AG04450 (cell line): ENCODE measurements around the gene LMBRD1. TPM values are rescaled to one million over a fixed set of nuclear protein-coding genes. Genes with fewer than 3 reads are reported as not detected.

Experiments used
- CTCF ChIA-PET: fragments of 300-600, 350-600 bp; formaldehyde crosslinking; extraction: SDS; loops from one replicate; lab custom pipeline; 2022; ENCODE audit warnings: antibody characterized with exemption, inconsistent platforms; lab: Charles Lee
- POLR2A ChIA-PET: fragments of 350-600 bp; formaldehyde crosslinking; extraction: SDS; loops from one replicate; lab custom pipeline; 2021; ENCODE audit warnings: antibody characterized with exemption, inconsistent platforms; lab: Yijun Ruan, JAX
- DNase-seq: peaks from one replicate; pipeline ENCODE4 v3.0.0-alpha.2; 2011; ENCODE audit warnings: low read depth, low spot score
- H3K27ac ChIP-seq: one replicate; pipeline ENCODE4 v1.5.1; 2012; ENCODE audit warnings: low read depth, low read length, control low read depth
- H3K27me3 ChIP-seq: one replicate; pipeline ENCODE4 v1.6.0; 2012; ENCODE audit warnings: low read length; ENCODE audit not compliant: control insufficient read depth, insufficient read depth
- H3K4me3 ChIP-seq: 2 replicates; pipeline ENCODE4 v1.5.1; 2011; ENCODE audit warnings: mild to moderate bottlenecking, low read depth, low read length, control low read depth
- H3K9me3 ChIP-seq: 2 replicates; pipeline ENCODE4 v1.5.1; 2012; ENCODE audit warnings: low read length; ENCODE audit not compliant: control insufficient read depth, insufficient read depth
- polyA plus RNA-seq: library from polyadenylated mRNA; depleted of rRNA; stranded (reverse); fragments of >200 nt; gene quantifications from 2 replicates; pipeline ENCODE4 v1.2.3, GENCODE V29; 2011
- TF ChIP-seq, protein P1 (sequence below): IDR thresholded peaks from 2 replicates; pipeline ENCODE4 v1.5.1; 2011; ENCODE audit warnings: low read depth, low read length, control low read depth, inconsistent platforms

The LMBRD1 gene
- polyA plus RNA-seq, 1 experiment, result 27.3 TPM

DNA sequence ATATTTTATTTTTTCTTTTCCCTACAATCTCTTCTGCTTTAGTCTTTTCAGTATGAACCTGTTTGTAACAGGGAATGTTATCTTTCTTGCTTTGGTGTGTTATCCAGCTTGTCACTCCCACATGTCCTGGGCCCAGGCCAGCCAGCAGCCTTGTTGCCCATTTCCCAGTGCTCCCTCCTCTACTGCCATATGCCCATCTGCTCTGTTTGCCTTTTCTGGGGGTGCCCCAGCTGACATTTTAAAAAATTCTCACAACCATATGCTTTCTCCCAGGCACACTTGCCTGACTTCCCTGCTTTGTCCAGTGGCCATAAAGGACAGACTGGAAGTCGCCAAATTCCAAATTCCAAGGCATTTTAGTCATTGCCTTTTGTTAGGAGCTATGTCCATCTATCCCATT is 23.6 kb upstream of the LMBRD1 start:
- H3K9me3 ChIP-seq, result no peaks in the 10 kb centered on the region
- no peaks in the 10 kb centered on the region for H3K27me3 ChIP-seq
- TF ChIP-seq, protein P1, sequence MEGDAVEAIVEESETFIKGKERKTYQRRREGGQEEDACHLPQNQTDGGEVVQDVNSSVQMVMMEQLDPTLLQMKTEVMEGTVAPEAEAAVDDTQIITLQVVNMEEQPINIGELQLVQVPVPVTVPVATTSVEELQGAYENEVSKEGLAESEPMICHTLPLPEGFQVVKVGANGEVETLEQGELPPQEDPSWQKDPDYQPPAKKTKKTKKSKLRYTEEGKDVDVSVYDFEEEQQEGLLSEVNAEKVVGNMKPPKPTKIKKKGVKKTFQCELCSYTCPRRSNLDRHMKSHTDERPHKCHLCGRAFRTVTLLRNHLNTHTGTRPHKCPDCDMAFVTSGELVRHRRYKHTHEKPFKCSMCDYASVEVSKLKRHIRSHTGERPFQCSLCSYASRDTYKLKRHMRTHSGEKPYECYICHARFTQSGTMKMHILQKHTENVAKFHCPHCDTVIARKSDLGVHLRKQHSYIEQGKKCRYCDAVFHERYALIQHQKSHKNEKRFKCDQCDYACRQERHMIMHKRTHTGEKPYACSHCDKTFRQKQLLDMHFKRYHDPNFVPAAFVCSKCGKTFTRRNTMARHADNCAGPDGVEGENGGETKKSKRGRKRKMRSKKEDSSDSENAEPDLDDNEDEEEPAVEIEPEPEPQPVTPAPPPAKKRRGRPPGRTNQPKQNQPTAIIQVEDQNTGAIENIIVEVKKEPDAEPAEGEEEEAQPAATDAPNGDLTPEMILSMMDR, result no peak
- no peak overlapping the region for H3K4me3 ChIP-seq
- POLR2A ChIA-PET, result no interaction called here
- no peak overlapping the region for H3K27ac ChIP-seq
- DNase-seq, result no peak
- CTCF ChIA-PET, result interaction anchor here (1.9 kb wide), 1 partner anchor 23 kb away, joined by 7 read pairs; the partner anchor contains the start of gene LMBRD1

DNA sequence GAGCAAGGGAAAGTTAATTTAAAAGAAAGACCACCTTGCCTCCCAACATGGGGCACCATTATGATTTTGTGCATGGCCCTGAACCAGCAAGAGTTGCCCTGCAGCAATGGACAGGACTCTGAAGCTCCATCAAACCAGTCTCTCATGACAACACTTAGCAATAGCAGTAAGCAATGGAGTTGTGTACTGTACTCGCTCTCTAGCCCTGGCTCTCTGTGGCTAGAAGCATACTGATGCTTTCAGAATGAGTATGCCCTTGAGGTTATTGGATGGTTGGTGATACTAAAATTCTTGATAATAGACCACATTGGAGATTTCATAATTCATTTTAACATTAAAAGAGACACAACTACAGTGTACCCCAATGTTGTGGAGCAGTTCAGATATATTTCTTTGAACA is 23.2 kb upstream of the LMBRD1 start:
- ChIA-PET CTCF (interaction anchor here (1.9 kb wide), 1 partner anchor 23 kb away, joined by 7 read pairs; the partner anchor contains the start of gene LMBRD1), POLR2A (no interaction called here)
- no peak for DNase-seq

DNA sequence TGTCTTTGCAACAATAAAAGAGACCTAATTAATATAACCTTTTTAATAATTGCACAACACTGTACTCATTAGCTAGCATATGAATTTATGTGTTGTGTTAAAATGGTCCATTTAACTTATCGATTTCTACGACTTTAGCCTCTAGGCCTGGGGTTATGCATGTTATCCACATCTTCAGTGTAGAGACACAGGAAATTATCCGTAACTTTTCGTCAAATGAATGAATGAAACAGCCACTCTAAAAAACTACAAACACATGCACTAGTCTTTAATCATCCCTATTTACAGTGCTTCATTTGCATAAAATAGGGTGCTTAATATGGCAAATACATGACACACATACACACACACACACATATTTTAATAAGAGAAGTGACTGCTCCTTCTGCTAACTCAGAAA is 22.3 kb upstream of the LMBRD1 start:
- DNase-seq, result no peak
- Histone ChIP-seq H3K4me3 (no peak overlapping the region), H3K27ac (no peak overlapping the region), H3K27me3 (no peaks in the 10 kb centered on the region), H3K9me3 (no peaks in the 10 kb centered on the region)
- TF ChIP-seq, protein P1, result no peak
- CTCF ChIA-PET, result interaction anchor here (0.7 to 1.9 kb wide), 3 partner anchors 22 to 1181 kb away, joined by 3 to 9 read pairs (median 7); partner anchors contain the start of gene LMBRD1
- POLR2A ChIA-PET, result no interaction called here

More for the DNA sequence above, 23.2 kb upstream of the LMBRD1 start:
- no peak overlapping the region for H3K4me3 ChIP-seq
- H3K27ac ChIP-seq, result no peak overlapping the region
- H3K27me3 ChIP-seq, result no peaks in the 10 kb centered on the region
- TF ChIP-seq, protein P1, result no peak
- no peaks in the 10 kb centered on the region for H3K9me3 ChIP-seq

DNA sequence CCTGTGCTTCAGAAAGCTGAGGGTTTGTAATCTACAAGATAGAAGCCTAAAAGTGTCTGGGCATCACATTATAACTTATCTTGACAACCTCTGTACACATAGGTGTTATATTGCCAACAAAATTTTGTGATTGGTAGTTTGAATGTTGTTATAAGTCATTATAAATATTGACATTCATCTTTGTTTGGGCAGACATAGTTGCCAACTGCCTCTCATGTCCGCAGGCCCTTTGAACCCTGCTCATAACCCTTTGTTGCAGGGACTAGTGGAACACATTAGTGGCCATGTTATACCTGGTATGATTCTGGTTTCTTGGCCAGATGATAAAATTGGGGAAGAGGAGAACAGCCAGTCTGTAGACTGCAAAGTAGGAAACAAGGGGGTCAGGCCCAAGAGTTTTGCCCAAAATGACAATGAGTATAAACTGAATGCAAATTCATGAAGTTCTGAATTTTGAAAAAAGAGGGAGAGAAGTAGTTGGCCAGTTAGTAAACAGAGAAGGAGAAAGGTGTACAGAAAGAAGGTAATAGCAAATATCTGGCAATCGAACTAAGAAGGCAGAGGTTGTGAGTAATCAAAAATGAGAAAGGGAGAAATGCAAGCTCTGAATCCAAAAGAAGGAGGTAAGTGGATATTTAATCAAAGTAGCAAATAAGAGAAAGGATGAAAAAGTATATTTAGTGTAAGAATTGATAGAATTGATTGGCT is 21.6 kb upstream of the LMBRD1 start:
- DNase-seq, result no peak
- no peak overlapping the region for H3K4me3 ChIP-seq
- ChIA-PET POLR2A (no interaction called here), CTCF (interaction anchor here (1.0 to 1.9 kb wide), 2 partner anchors 21 to 1180 kb away, joined by 3 to 7 read pairs; partner anchors contain the start of gene LMBRD1)
- H3K9me3 ChIP-seq, result no peaks in the 10 kb centered on the region
- no peaks in the 10 kb centered on the region for H3K27me3 ChIP-seq
- no peak overlapping the region for H3K27ac ChIP-seq
- TF ChIP-seq, protein P1, result no peak

DNA sequence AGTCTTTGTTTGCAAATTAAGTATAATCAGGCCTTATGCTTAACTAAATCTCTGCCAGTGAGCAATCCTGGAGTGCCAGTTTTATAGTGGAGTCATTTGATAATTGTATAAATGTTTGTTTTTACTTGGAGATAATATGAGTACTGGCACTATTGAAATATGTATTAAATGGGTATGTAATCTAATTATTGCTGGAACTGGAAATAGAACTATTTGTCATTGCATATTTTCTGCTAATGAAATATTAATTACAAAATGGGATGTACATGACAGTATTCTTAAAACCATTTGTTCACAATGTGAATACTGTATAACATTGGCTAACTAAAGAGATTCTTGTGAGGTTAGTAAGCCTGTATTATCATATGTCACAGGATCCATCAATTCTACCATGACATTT is 20.5 kb upstream of the LMBRD1 start:
- TF ChIP-seq, protein P1, result no peak
- Histone ChIP-seq H3K27ac (no peak overlapping the region), H3K9me3 (no peaks in the 10 kb centered on the region), H3K4me3 (no peak overlapping the region), H3K27me3 (no peaks in the 10 kb centered on the region)
- POLR2A ChIA-PET, result no interaction called here
- CTCF ChIA-PET, result no interaction called here
- DNase-seq, result no peak
